GM10266 (cell line): ENCODE measurements around the gene POLD1.

Experiments used
- DNase-seq: peaks from one replicate; pipeline ENCODE4 v3.0.0; 2012; ENCODE audit errors: extremely low spot score
- TF ChIP-seq, protein P1 (sequence below): IDR thresholded peaks from 2 replicates; pipeline ENCODE4 v1.5.1; 2012; ENCODE audit warnings: mild to moderate bottlenecking, low read depth; ENCODE audit not compliant: control insufficient read depth, insufficient read depth; ENCODE audit errors: missing control alignments

The POLD1 gene

DNA sequence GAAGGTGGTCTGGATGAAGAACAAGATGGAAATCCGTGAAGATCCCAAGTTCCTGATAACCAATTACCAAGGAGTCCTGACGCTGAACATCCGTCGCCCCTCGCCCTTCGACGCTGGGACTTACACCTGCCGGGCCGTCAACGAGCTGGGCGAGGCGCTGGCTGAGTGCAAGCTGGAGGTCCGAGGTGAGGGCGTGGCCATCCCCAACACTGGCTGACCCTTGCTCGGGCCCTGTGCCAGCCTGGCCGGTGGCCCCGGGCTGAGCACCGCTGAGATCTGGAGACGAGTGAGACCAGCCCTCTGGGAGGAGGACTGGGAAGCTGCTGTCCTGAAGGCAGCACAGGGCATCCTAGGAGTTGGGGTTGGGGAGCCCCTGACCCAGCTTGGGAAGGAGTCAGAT lies 80.2 kb downstream of the POLD1 start:
- TF ChIP-seq, protein P1, sequence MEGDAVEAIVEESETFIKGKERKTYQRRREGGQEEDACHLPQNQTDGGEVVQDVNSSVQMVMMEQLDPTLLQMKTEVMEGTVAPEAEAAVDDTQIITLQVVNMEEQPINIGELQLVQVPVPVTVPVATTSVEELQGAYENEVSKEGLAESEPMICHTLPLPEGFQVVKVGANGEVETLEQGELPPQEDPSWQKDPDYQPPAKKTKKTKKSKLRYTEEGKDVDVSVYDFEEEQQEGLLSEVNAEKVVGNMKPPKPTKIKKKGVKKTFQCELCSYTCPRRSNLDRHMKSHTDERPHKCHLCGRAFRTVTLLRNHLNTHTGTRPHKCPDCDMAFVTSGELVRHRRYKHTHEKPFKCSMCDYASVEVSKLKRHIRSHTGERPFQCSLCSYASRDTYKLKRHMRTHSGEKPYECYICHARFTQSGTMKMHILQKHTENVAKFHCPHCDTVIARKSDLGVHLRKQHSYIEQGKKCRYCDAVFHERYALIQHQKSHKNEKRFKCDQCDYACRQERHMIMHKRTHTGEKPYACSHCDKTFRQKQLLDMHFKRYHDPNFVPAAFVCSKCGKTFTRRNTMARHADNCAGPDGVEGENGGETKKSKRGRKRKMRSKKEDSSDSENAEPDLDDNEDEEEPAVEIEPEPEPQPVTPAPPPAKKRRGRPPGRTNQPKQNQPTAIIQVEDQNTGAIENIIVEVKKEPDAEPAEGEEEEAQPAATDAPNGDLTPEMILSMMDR: no peak

DNA sequence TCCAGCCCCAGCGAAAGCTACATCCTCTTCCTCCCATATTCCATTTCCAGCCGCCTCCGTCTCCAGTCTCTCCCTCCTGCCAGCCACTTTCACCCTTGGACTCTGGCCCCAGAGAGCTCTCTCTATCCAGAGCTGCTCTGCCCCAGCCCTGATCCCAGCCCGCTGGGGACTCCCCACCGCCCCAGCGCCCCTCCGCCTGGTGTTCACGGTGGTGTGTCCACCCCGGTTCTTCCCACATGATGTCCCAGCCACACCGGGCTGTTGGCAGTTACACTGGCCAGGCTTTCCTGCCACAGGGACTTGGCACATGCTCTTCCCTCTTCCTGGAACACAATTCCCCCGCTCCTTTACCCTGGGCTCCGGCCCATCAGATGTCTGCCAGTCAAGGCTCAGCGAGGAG lies 80.9 kb downstream of the POLD1 start:
- TF ChIP-seq, protein P1: no peak
- no peak for DNase-seq

More for the DNA sequence above, 80.2 kb downstream of the POLD1 start:
- DNase-seq: no peak

DNA sequence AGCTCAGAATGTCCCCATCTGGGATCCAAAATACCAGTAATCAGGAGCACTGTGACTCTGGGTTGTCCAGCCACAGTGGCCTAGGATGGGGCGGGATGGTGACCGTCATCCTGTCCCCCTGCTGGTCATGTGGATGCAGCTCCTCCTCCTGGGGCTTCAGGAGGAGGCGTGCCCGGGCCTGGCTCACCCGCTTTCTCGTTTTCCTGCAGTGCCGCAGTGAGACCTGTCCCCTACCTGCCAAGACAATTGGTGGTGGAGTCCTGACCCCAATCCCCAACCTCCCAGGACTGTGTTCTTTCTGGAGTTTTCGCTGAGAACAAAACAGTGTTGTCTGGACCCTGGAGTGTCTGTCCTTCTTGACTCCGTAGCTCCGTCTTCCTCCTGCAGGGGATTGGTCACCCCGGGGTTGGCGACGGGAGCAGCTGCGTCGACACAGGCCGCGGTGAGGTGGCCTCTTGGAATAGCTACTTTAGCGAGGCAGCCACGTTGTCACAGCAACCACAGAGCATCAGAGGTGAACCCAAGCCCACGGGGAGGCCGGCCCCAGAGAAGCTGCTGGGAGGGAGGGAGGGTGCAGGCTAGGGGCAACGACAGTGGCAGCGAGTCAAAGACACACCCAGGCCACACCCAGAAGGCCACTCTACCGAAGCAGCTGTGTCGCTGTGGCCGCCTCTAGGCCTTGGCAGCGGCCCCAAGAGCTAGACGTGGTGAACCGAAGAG lies 82.0 kb downstream of the POLD1 start:
- no peak for DNase-seq
- TF ChIP-seq, protein P1: no peak

DNA sequence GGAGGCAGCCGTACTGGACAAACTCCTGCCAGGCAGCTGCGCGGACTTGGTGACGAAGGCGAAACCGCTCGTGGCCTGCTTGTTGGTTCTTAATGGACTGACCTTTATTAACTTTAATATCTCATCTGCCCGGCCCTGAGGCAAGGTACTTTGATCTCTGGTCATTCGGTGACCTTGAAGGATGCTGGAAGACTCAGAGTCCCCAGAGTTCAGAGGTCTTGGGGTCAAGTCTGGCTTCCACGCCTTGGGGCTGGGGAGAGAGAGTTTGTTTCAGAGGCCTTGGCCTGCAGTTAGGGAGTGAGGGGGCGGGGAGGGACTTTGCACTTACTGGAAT lies 82.5 kb downstream of the POLD1 start:
- TF ChIP-seq, protein P1: no peak
- DNase-seq: no peak

DNA sequence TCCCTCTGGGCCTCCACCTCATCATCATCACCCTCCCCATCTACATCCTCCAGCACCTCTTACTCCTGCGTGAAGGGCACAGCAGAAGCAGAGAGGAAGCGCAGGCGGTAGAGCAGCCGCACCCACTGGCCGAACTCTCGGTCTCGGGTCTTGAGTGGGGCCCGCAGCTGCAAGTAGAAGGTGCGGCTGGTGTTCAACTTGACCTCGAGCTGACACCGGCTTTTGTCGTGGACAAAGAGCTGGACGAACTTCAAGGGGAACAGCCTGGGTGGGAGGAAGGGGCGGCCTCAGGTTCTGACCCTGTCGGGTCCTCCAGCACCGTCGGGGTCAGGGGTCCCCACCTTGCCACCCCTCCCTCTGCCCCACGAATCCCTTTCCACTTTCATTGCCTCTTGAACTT lies 83.4 kb downstream of the POLD1 start:
- DNase-seq: no peak
- TF ChIP-seq, protein P1: no peak
